OCI-LY3 (cell line): ENCODE data around the gene KATNB1.
"Not testable (repeated sequence)": the region's sequence is repeated elsewhere in the genome, so short reads cannot be mapped to it uniquely, and the experiment has no call there.

ENCODE experiments used
- H2AFZ ChIP-seq: fragments of 200-600, 300-600 bp; shearing (Covaris generic); 2 replicates; pipeline ENCODE4 v1.6.0; 2014; ENCODE audit warnings: antibody characterized with exemption, low read depth, low read length
- H3K27ac ChIP-seq: fragments of 200-600, 300-600 bp; sonication (generic); 2 replicates; pipeline ENCODE4 v1.5.1; 2014; ENCODE audit warnings: mild to moderate bottlenecking, low read length, moderate library complexity, mixed read lengths
- H3K27me3 ChIP-seq: fragments of 200-600, 300-600 bp; sonication (generic); 2 replicates; pipeline ENCODE4 v1.6.1; 2014; ENCODE audit warnings: low read depth, low read length, mixed read lengths
- H3K36me3 ChIP-seq: fragments of 200-600, 300-600 bp; sonication (generic); replicated peaks from 2 replicates; pipeline ENCODE3; 2014; ENCODE audit warnings: low read depth, low read length, mixed read lengths
- H3K4me1 ChIP-seq: fragments of 300-600, 200-600 bp; sonication (generic); 2 replicates; pipeline ENCODE4 v1.6.1; 2014; ENCODE audit warnings: low read length, mixed read lengths
- H3K4me2 ChIP-seq: fragments of 200-600, 300-600 bp; sonication (generic); 2 replicates; pipeline ENCODE4 v1.6.1; 2014; ENCODE audit warnings: low read length, mixed read lengths
- H3K4me3 ChIP-seq: fragments of 300-600, 200-600 bp; sonication (generic); 2 replicates; pipeline ENCODE4 v1.5.1; 2014; ENCODE audit warnings: antibody characterized with exemption, mild to moderate bottlenecking, low read length, moderate library complexity
- H3K79me2 ChIP-seq: fragments of 300-600, 200-600 bp; shearing (Covaris generic); 2 replicates; pipeline ENCODE4 v1.6.1; 2014; ENCODE audit warnings: mild to moderate bottlenecking, low read length, mixed read lengths
- H3K9ac ChIP-seq: fragments of 300-600, 200-600 bp; shearing (Covaris generic); 2 replicates; pipeline ENCODE4 v1.6.0; 2014; ENCODE audit warnings: mild to moderate bottlenecking, low read length, moderate library complexity
- H3K9me3 ChIP-seq: fragments of 200-600, 300-600 bp; shearing (Covaris generic); 2 replicates; pipeline ENCODE4 v1.6.1; 2014; ENCODE audit warnings: low read length, mixed read lengths; ENCODE audit not compliant: insufficient read depth
- H4K20me1 ChIP-seq: fragments of 200-600, 300-600 bp; sonication (generic); 2 replicates; pipeline ENCODE4 v1.6.1; 2016; ENCODE audit warnings: low read length, mixed read lengths; ENCODE audit not compliant: insufficient read depth
- CTCF ChIP-seq: fragments of 200-600, 300-600 bp; sonication (generic); IDR thresholded peaks from 2 replicates; pipeline ENCODE4 v1.5.1; 2014; ENCODE audit warnings: antibody characterized with exemption, low read length, low read depth
- EZH2phosphoT487 ChIP-seq: fragments of 200-600 bp; shearing (Covaris generic); IDR thresholded peaks from 2 replicates; pipeline ENCODE4 v1.6.1; 2018; ENCODE audit warnings: antibody characterized with exemption, mixed run types, low read depth

The KATNB1 gene

GRCh38 chr16:57729182-57729484 is 6.4 kb upstream of the KATNB1 start:
- H3K9ac ChIP-seq, result no peak overlapping the region
- H3K4me3 ChIP-seq, result no peak overlapping the region
- H3K4me2 ChIP-seq, result no peak overlapping the region
- TF ChIP-seq CTCF (no peak), EZH2phosphoT487 (no peak)
- H4K20me1 ChIP-seq, result no peaks in the 10 kb centered on the region
- no peak overlapping the region for H3K27ac ChIP-seq
- no peak overlapping the region for H2AFZ ChIP-seq
- H3K4me1 ChIP-seq, result peaks cover 8% of the 10 kb centered on the region
- H3K36me3 ChIP-seq, result no peaks in the 10 kb centered on the region
- H3K27me3 ChIP-seq, result no peaks in the 10 kb centered on the region
- H3K79me2 ChIP-seq, result no peaks in the 10 kb centered on the region
- H3K9me3 ChIP-seq, result no peaks in the 10 kb centered on the region

GRCh38 chr16:57729852-57730251 is 5.7 kb upstream of the KATNB1 start:
- peaks cover 11% of the 10 kb centered on the region for H3K4me1 ChIP-seq
- not testable (repeated sequence) for H3K27ac ChIP-seq, H3K4me2 ChIP-seq, H2AFZ ChIP-seq, H4K20me1 ChIP-seq, H3K9me3 ChIP-seq, H3K79me2 ChIP-seq, H3K27me3 ChIP-seq, H3K9ac ChIP-seq, H3K4me3 ChIP-seq, H3K36me3 ChIP-seq

- Histone ChIP-seq H4K20me1 (no peaks in the 10 kb centered on the region), H3K9me3 (no peaks in the 10 kb centered on the region), H3K79me2 (no peaks in the 10 kb centered on the region; the same call in 1 of the 2 replicates), H3K36me3 (no peaks in the 10 kb centered on the region), H3K4me3 (no peak overlapping the region), H3K4me2 (no peak overlapping the region), H3K27me3 (no peaks in the 10 kb centered on the region), H3K9ac (no peak overlapping the region), H3K27ac (no peak overlapping the region), H3K4me1 (peaks cover 5% of the 10 kb centered on the region; the same call in 1 of the 2 replicates), H2AFZ (no peak overlapping the region)
- no peak for TF ChIP-seq CTCF
- TF ChIP-seq EZH2phosphoT487, result no peak
These were observed 4.5 kb upstream of the KATNB1 start for GRCh38 chr16:57730771-57731730.

- Histone ChIP-seq H3K79me2 (no peaks in the 10 kb centered on the region; the same call in 1 of the 2 replicates), H3K9ac (no peak overlapping the region), H3K9me3 (no peaks in the 10 kb centered on the region), H3K4me1 (peaks cover 9% of the 10 kb centered on the region; the same call in 1 of the 2 replicates), H4K20me1 (no peaks in the 10 kb centered on the region), H3K4me2 (no peak overlapping the region), H3K4me3 (no peak overlapping the region), H2AFZ (no peak overlapping the region), H3K36me3 (no peaks in the 10 kb centered on the region), H3K27ac (no peak overlapping the region), H3K27me3 (no peaks in the 10 kb centered on the region)
- TF ChIP-seq CTCF (no peak), EZH2phosphoT487 (no peak)
These were observed 3.5 kb upstream of the KATNB1 start for GRCh38 chr16:57732037-57732436.
